GM12891 (cell line): ENCODE results near the gene RPP21.

Experiments
- DNase-seq: peaks from one replicate; pipeline ENCODE4 v3.0.0; 2011; ENCODE audit warnings: low spot score; ENCODE audit not compliant: insufficient read length
- FAIRE-seq: peaks from 2 replicates; lab custom pipeline; 2011; peaks lifted over from hg19 to GRCh38; lab: Jason Lieb, UNC
- PAX5 ChIP-seq: IDR thresholded peaks from 2 replicates; pipeline ENCODE4 v1.6.1; 2011; ENCODE audit warnings: low read length, moderate library complexity, mild to moderate bottlenecking; ENCODE audit not compliant: insufficient read depth, severe bottlenecking
- POLR2A ChIP-seq: IDR thresholded peaks from 2 replicates; pipeline ENCODE4 v1.6.1; 2011; ENCODE audit warnings: low read depth, low read length, control low read depth
- POLR2AphosphoS5 ChIP-seq: IDR thresholded peaks from 2 replicates; pipeline ENCODE4 v1.6.1; 2011; ENCODE audit warnings: low read depth, low read length, control low read depth
- POU2F2 ChIP-seq: IDR thresholded peaks from 2 replicates; pipeline ENCODE4 v1.6.1; 2011; ENCODE audit warnings: low read depth, mild to moderate bottlenecking, control low read depth, low read length, moderate library complexity
- SPI1 ChIP-seq: IDR thresholded peaks from 2 replicates; pipeline ENCODE4 v1.6.1; 2011; ENCODE audit warnings: low read depth, low read length, control low read depth
- TAF1 ChIP-seq: IDR thresholded peaks from 2 replicates; pipeline ENCODE4 v1.6.1; 2011; ENCODE audit warnings: low read depth, low read length, control low read depth

The RPP21 gene

GRCh38 chr6:30328397-30328796 is 16.6 kb upstream of the RPP21 start:
- FAIRE-seq (no peak), DNase-seq (no peak)
- no peak for TF ChIP-seq TAF1
- no peak for TF ChIP-seq POU2F2
- no peak for TF ChIP-seq PAX5
- no peak for TF ChIP-seq POLR2AphosphoS5
- no peak for TF ChIP-seq POLR2A
- no peak for TF ChIP-seq SPI1

GRCh38 chr6:30329331-30329730 is 15.6 kb upstream of the RPP21 start:
- FAIRE-seq: no peak
- TF ChIP-seq SPI1 (no peak), POU2F2 (no peak), PAX5 (no peak), POLR2AphosphoS5 (no peak), POLR2A (no peak), TAF1 (no peak)
- no peak for DNase-seq

- FAIRE-seq: no peak
- DNase-seq: no peak
- TF ChIP-seq POLR2AphosphoS5 (no peak), TAF1 (no peak), PAX5 (no peak), POU2F2 (no peak)
Measured at GRCh38 chr6:30331981-30332380, 13.0 kb upstream of the RPP21 start.

- DNase-seq (no peak), FAIRE-seq (no peak)
- no peak for TF ChIP-seq SPI1
- TF ChIP-seq TAF1: no peak
- no peak for TF ChIP-seq POLR2AphosphoS5
- TF ChIP-seq POLR2A: no peak
- TF ChIP-seq PAX5: no peak
- TF ChIP-seq POU2F2: no peak
Measured at GRCh38 chr6:30334075-30334783, 10.7 kb upstream of the RPP21 start.

GRCh38 chr6:30340589-30341054 is 4.3 kb upstream of the RPP21 start:
- FAIRE-seq (no peak), DNase-seq (no peak)
- no peak for TF ChIP-seq PAX5
- no peak for TF ChIP-seq POLR2A

- FAIRE-seq: no peak
- no peak for TF ChIP-seq PAX5
- no peak for TF ChIP-seq POLR2A
- TF ChIP-seq TAF1: no peak
- no peak for TF ChIP-seq POLR2AphosphoS5
- no peak for TF ChIP-seq SPI1
- TF ChIP-seq POU2F2: no peak
- DNase-seq: no peak
Measured at GRCh38 chr6:30341218-30341617, 3.7 kb upstream of the RPP21 start.

GRCh38 chr6:30341728-30342127 is 3.2 kb upstream of the RPP21 start:
- TF ChIP-seq TAF1: no peak
- no peak for FAIRE-seq

GRCh38 chr6:30344191-30344867 is 627 bp upstream of the RPP21 start:
- FAIRE-seq (no peak), DNase-seq (no peak)
- TF ChIP-seq TAF1 (no peak), POLR2A (no peak), PAX5 (no peak), POU2F2 (no peak), SPI1 (no peak), POLR2AphosphoS5 (no peak)

More at GRCh38 chr6:30341728-30342127, 3.2 kb upstream of the RPP21 start:
- DNase-seq: no peak

- no peak for DNase-seq
- TF ChIP-seq POU2F2 (no peak), PAX5 (no peak), SPI1 (no peak), TAF1 (no peak), POLR2AphosphoS5 (no peak), POLR2A (no peak)
- no peak for FAIRE-seq
Measured at GRCh38 chr6:30345852-30346251, 896 bp downstream of the RPP21 start.

- TF ChIP-seq SPI1 (peak; percentile 76), PAX5 (no peak), TAF1 (no peak), POLR2A (no peak)
- FAIRE-seq (peak; percentile 16), DNase-seq (no peak)
Measured at GRCh38 chr6:30348957-30349356, 4.0 kb downstream of the RPP21 start.
